Measurements from ENCODE around the gene SPRR2A. TPM values are rescaled to one million over a fixed set of nuclear protein-coding genes. Genes with fewer than 3 reads are reported as not detected.

SPRR2A gene
- total RNA-seq (2022) (not detected in 2 replicates), Bru-seq, nascent RNA (percentile 19 among the genes with signal in this experiment), BruChase-seq, experiment 1, labeled RNA remaining after a 6-hour chase (percentile 25 among the genes with signal in this experiment), BruChase-seq, experiment 2, labeled RNA remaining after a 2-hour chase (not detected)
- long read RNA-seq: 0 reads

DNA sequence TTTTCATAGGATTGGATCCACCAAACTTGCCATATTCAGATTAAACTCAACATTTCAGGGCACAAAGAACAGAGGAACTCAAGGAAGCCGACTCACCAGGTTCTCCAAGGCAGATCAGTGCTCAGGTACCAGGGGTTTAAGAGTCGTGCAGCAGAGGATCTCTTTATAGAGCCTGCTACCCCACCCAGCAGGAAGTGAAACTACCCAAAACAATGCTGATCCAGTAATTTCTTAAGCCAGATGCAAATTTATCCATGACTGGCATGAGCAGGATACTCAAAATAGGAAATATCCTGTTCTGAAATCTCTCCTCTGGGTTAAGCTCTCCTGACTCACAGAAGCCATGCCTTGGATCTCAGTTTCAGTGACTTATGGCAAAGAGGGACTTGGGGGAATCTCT, at the start of gene SPRR2A:
Gene SPRR2A (minus strand): TSS at position 138 of the 400 bp plus-strand sequence. CDS start 777 bp downstream, outside the sequence.
- DNase-seq: no peak
- no peak within 1 kb of the TSS for H3K27ac Mint-ChIP-seq (ENCODE audit: unreplicated experiment)
- peaks cover 2% of the 10 kb centered on the region for H3K9me3 Mint-ChIP-seq (ENCODE audit: low read depth, unreplicated experiment)
- H3K27me3 Mint-ChIP-seq (ENCODE audit: unreplicated experiment): no peaks in the 10 kb centered on the region
- H3K4me1 Mint-ChIP-seq (ENCODE audit: low read depth, unreplicated experiment): peaks cover 26% of the 10 kb centered on the region
- H3K4me3 Mint-ChIP-seq (ENCODE audit: low read depth, unreplicated experiment): no peak within 1 kb of the TSS
- intact Hi-C loops (cut with micrococcal nuclease; ENCODE audit: unreplicated experiment): no loop called here
- BruUV-seq (replicated peaks): no TSS peak
- CTCF ChIA-PET: no interaction called here
- TF ChIP-seq, protein P1, sequence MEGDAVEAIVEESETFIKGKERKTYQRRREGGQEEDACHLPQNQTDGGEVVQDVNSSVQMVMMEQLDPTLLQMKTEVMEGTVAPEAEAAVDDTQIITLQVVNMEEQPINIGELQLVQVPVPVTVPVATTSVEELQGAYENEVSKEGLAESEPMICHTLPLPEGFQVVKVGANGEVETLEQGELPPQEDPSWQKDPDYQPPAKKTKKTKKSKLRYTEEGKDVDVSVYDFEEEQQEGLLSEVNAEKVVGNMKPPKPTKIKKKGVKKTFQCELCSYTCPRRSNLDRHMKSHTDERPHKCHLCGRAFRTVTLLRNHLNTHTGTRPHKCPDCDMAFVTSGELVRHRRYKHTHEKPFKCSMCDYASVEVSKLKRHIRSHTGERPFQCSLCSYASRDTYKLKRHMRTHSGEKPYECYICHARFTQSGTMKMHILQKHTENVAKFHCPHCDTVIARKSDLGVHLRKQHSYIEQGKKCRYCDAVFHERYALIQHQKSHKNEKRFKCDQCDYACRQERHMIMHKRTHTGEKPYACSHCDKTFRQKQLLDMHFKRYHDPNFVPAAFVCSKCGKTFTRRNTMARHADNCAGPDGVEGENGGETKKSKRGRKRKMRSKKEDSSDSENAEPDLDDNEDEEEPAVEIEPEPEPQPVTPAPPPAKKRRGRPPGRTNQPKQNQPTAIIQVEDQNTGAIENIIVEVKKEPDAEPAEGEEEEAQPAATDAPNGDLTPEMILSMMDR (IDR thresholded peaks at IDR 0.05; ENCODE audit: unreplicated experiment): no peak
- no peaks in the 10 kb centered on the region for H3K36me3 Mint-ChIP-seq (ENCODE audit: insufficient read depth, unreplicated experiment)

DNA sequence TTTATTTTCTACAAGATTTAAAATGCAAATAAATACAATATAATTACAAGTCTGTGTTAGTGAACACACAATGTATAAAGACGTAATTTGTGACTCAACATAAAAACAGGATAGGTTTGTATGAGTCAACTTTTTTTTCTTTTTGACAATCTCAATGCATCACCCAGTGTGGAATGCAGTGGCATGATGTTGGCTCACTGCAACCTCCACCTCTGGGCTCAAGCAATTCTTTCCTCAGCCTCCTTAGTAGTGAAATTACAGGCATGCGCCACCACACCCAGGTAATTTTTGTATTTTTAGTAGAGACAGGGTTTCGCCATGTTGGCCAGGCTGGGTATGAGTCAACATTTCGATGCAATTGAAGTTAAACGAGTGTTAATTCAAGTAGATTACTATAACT, 42.9 kb upstream of the SPRR2A start:
- H3K4me1 Mint-ChIP-seq (ENCODE audit: low read depth, unreplicated experiment): peaks cover 59% of the 10 kb centered on the region
- DNase-seq: peak; percentile 80
- CTCF ChIA-PET: no interaction called here
- TF ChIP-seq, protein P1 (IDR thresholded peaks at IDR 0.05; ENCODE audit: unreplicated experiment): no peak
- BruUV-seq (replicated peaks): no TSS peak
- peak overlapping the region; percentile 94 for H3K27ac Mint-ChIP-seq (ENCODE audit: unreplicated experiment)
- H3K4me3 Mint-ChIP-seq (ENCODE audit: low read depth, unreplicated experiment): no peak overlapping the region
- H3K27me3 Mint-ChIP-seq (ENCODE audit: unreplicated experiment): no peaks in the 10 kb centered on the region
- H3K9me3 Mint-ChIP-seq (ENCODE audit: low read depth, unreplicated experiment): no peaks in the 10 kb centered on the region
- intact Hi-C loops (cut with micrococcal nuclease; ENCODE audit: unreplicated experiment): loop anchor here (2.0 kb wide), 1 partner anchor 41 kb away; no protein-coding TSS in a partner anchor
- H3K36me3 Mint-ChIP-seq (ENCODE audit: insufficient read depth, unreplicated experiment): no peaks in the 10 kb centered on the region

DNA sequence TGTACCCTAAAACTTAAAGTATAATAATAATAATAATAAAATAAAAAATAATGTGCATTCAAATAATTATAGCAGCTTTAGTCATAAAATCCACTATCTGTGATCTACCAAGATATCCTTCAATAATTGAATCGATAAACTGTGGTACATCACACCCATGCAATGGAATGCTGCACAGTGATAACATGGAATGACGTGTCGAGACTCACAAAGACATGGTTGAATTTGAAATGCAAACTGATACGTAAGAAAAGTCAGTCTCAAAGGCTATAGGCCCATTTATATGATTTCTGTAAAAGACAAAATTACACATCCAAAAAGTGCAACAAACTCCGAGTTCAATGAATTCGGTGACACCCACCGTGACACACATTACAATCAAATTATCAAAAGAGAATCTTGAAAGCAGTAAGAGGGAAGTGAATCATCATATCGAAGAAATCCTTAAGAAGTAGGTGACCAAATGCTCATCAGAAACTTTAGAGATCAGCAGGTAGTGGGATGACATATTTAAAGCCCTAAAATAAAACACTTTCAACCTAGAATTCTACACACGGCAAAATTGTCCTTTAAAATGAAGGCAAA, 42.2 kb upstream of the SPRR2A start:
- H3K27ac Mint-ChIP-seq (ENCODE audit: unreplicated experiment): peak overlapping the region; percentile 94
- no peaks in the 10 kb centered on the region for H3K9me3 Mint-ChIP-seq (ENCODE audit: low read depth, unreplicated experiment)
- no peaks in the 10 kb centered on the region for H3K27me3 Mint-ChIP-seq (ENCODE audit: unreplicated experiment)
- H3K4me3 Mint-ChIP-seq (ENCODE audit: low read depth, unreplicated experiment): peak overlapping the region; percentile 36
- DNase-seq: peak; percentile 26
- no peaks in the 10 kb centered on the region for H3K36me3 Mint-ChIP-seq (ENCODE audit: insufficient read depth, unreplicated experiment)
- TF ChIP-seq, protein P1 (IDR thresholded peaks at IDR 0.05; ENCODE audit: unreplicated experiment): no peak
- peaks cover 66% of the 10 kb centered on the region for H3K4me1 Mint-ChIP-seq (ENCODE audit: low read depth, unreplicated experiment)
- CTCF ChIA-PET: no interaction called here
- TSS peak; percentile 44 for BruUV-seq (replicated peaks)
- intact Hi-C loops (cut with micrococcal nuclease; ENCODE audit: unreplicated experiment): loop anchor here (2.0 to 5.0 kb wide), 3 partner anchors 41 to 192 kb away; partner anchors contain the start of gene IVL

DNA sequence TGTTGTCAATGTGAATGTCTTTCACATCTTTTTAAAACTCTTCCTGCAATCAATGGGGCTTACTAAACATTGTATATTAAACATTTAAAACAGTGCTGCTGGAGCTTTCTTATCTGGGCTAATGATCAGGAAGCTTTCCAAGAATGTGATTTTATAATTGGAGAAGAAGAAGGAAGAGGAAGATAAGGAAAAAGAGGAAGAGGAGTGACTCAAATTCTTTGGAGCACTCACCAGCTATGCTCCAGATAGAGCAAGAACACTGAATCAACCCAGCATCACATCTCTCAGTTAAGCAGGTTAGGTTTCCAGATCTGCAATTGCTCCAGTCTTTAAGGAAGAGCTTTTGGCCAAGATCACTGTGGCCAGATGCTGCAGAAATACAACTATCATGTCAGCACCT, 38.5 kb upstream of the SPRR2A start:
- peaks cover 49% of the 10 kb centered on the region for H3K4me1 Mint-ChIP-seq (ENCODE audit: low read depth, unreplicated experiment)
- H3K36me3 Mint-ChIP-seq (ENCODE audit: insufficient read depth, unreplicated experiment): no peaks in the 10 kb centered on the region
- CTCF ChIA-PET: no interaction called here
- no peak overlapping the region for H3K27ac Mint-ChIP-seq (ENCODE audit: unreplicated experiment)
- no TSS peak for BruUV-seq (replicated peaks)
- H3K27me3 Mint-ChIP-seq (ENCODE audit: unreplicated experiment): no peaks in the 10 kb centered on the region
- intact Hi-C loops (cut with micrococcal nuclease; ENCODE audit: unreplicated experiment): loop anchor here (5.0 kb wide), 2 partner anchors 97 to 188 kb away; partner anchors contain the start of gene IVL
- no peak overlapping the region for H3K4me3 Mint-ChIP-seq (ENCODE audit: low read depth, unreplicated experiment)
- no peak for DNase-seq
- H3K9me3 Mint-ChIP-seq (ENCODE audit: low read depth, unreplicated experiment): no peaks in the 10 kb centered on the region
- TF ChIP-seq, protein P1 (IDR thresholded peaks at IDR 0.05; ENCODE audit: unreplicated experiment): no peak

Data from Calu3 (cell line).